AG09309 (cell line): Measurements from ENCODE around the gene ADNP.

Experiments
- DNase-seq: peaks from one replicate; pipeline ENCODE4 v3.0.0-alpha.2; 2010; ENCODE audit warnings: low read depth
- H3K4me3 ChIP-seq: 2 replicates; pipeline ENCODE4 v1.5.1; 2011; ENCODE audit warnings: mild to moderate bottlenecking, low read depth, low read length, moderate library complexity; ENCODE audit not compliant: control insufficient read depth
- CTCF ChIP-seq: IDR thresholded peaks from 2 replicates; pipeline ENCODE4 v1.5.1; 2011; ENCODE audit warnings: mild to moderate bottlenecking, low read depth, low read length, inconsistent platforms; ENCODE audit not compliant: insufficient read depth, control insufficient read depth; ENCODE audit errors: missing control alignments

Gene ADNP

GRCh38 chr20:50855498-50856474 is 75.5 kb downstream of the ADNP start:
- no peak overlapping the region for H3K4me3 ChIP-seq
- DNase-seq: no peak

GRCh38 chr20:50854506-50855249 is 76.6 kb downstream of the ADNP start:
- DNase-seq: no peak
- H3K4me3 ChIP-seq: no peak overlapping the region
- no peak for TF ChIP-seq CTCF

More at GRCh38 chr20:50855498-50856474, 75.5 kb downstream of the ADNP start:
- TF ChIP-seq CTCF: no peak

- no peak for TF ChIP-seq CTCF
- no peak for DNase-seq
- no peak overlapping the region for H3K4me3 ChIP-seq
These were observed 79.2 kb downstream of the ADNP start for GRCh38 chr20:50852085-50852484.

GRCh38 chr20:50850721-50851286 is 80.4 kb downstream of the ADNP start:
- DNase-seq: no peak
- TF ChIP-seq CTCF: no peak
- no peak overlapping the region for H3K4me3 ChIP-seq

GRCh38 chr20:50848846-50849673 is 82.2 kb downstream of the ADNP start:
- TF ChIP-seq CTCF: no peak
- DNase-seq: no peak

GRCh38 chr20:50848341-50848808 is 82.9 kb downstream of the ADNP start:
- no peak overlapping the region for H3K4me3 ChIP-seq
- no peak for TF ChIP-seq CTCF
- no peak for DNase-seq

More at GRCh38 chr20:50848846-50849673, 82.2 kb downstream of the ADNP start:
- H3K4me3 ChIP-seq: no peak overlapping the region
